Neural progenitor cell (in vitro differentiated cells): ENCODE results near the gene CFAP45. TPM values are rescaled to one million over a fixed set of nuclear protein-coding genes. Genes with fewer than 3 reads are reported as not detected.

Source experiments
- DNase-seq: peaks from one replicate; pipeline ENCODE4 v3.0.0-alpha.2; 2016; ENCODE audit warnings: low spot score
- H2AFZ ChIP-seq: fragments of 200-600 bp; sonication (generic); replicated peaks from 2 replicates; pipeline ENCODE4 v1.6.1; 2016; ENCODE audit warnings: antibody characterized with exemption
- H3F3A ChIP-seq: fragments of 200-600 bp; sonication (generic); 2 replicates; pipeline ENCODE4 v1.6.1; 2016; ENCODE audit warnings: antibody characterized with exemption, low read depth
- H3K27ac ChIP-seq: fragments of 200-600 bp; sonication (generic); 2 replicates; pipeline ENCODE4 v1.5.1; 2016; ENCODE audit warnings: mild to moderate bottlenecking
- H3K27me3 ChIP-seq: fragments of 200-600 bp; sonication (generic); 2 replicates; pipeline ENCODE4 v1.6.1; 2016; ENCODE audit warnings: mild to moderate bottlenecking, moderate library complexity
- H3K36me3 ChIP-seq: fragments of 200-600 bp; sonication (generic); 2 replicates; pipeline ENCODE4 v1.5.1; 2016
- H3K4me1 ChIP-seq: fragments of 200-600 bp; sonication (generic); 2 replicates; pipeline ENCODE4 v1.6.1; 2016; ENCODE audit warnings: mixed run types
- H3K4me2 ChIP-seq: fragments of 200-600 bp; sonication (generic); 2 replicates; pipeline ENCODE4 v1.6.1; 2016
- H3K4me3 ChIP-seq: fragments of 200-600 bp; sonication (generic); 2 replicates; pipeline ENCODE4 v1.5.1; 2016
- H3K79me2 ChIP-seq: fragments of 200-600 bp; sonication (generic); 2 replicates; pipeline ENCODE4 v1.6.1; 2016; ENCODE audit warnings: low read depth
- H3K9ac ChIP-seq: fragments of 200-600 bp; sonication (generic); 2 replicates; pipeline ENCODE4 v1.6.1; 2016
- H3K9me3 ChIP-seq: fragments of 200-600 bp; sonication (generic); 2 replicates; pipeline ENCODE4 v1.5.1; 2016; ENCODE audit warnings: low read depth
- H4K20me1 ChIP-seq: fragments of 200-600 bp; sonication (generic); 2 replicates; pipeline ENCODE4 v1.6.1; 2016; ENCODE audit warnings: low read depth
- H3K27ac Mint-ChIP-seq: 3 replicates; pipeline ENCODE4 v1.8.0; 2021; ENCODE audit warnings: mixed read lengths
- H3K27me3 Mint-ChIP-seq: 2 replicates; pipeline ENCODE4 v1.8.0; 2022; ENCODE audit warnings: low read depth, mild to moderate bottlenecking, inconsistent platforms, moderate library complexity, mixed read lengths; ENCODE audit not compliant: insufficient read depth
- H3K36me3 Mint-ChIP-seq: 3 replicates; pipeline ENCODE4 v1.8.0; 2021; ENCODE audit warnings: mixed read lengths
- H3K4me1 Mint-ChIP-seq: 3 replicates; pipeline ENCODE4 v1.8.0; 2021; ENCODE audit warnings: mixed read lengths
- H3K4me3 Mint-ChIP-seq: 3 replicates; pipeline ENCODE4 v1.8.0; 2021; ENCODE audit warnings: mild to moderate bottlenecking, moderate library complexity, mixed read lengths
- H3K9me3 Mint-ChIP-seq: 3 replicates; pipeline ENCODE4 v1.8.0; 2020; ENCODE audit warnings: mixed read lengths
- EZH2 ChIP-seq: fragments of 200-600 bp; sonication (generic); IDR thresholded peaks from 2 replicates; pipeline ENCODE4 v1.6.1; 2017; ENCODE audit warnings: antibody characterized with exemption, mild to moderate bottlenecking, moderate library complexity
- EZH2phosphoT487 ChIP-seq: fragments of 200-600 bp; sonication (generic); IDR thresholded peaks from 2 replicates; pipeline ENCODE4 v1.6.1; 2017; ENCODE audit warnings: antibody characterized with exemption
- total RNA-seq: library from RNA; depleted of rRNA; stranded (reverse); fragments of >200 nt; gene quantifications from 2 replicates; pipeline ENCODE4 v1.2.3, GENCODE V29; 2015; ENCODE audit warnings: low replicate concordance
- TF ChIP-seq, protein P1 (sequence below): fragments of 200-600 bp; sonication (generic); IDR thresholded peaks from 2 replicates; pipeline ENCODE4 v1.5.1; 2017; ENCODE audit warnings: antibody characterized with exemption, mild to moderate bottlenecking

Gene CFAP45
- total RNA-seq, 1 donor from 2014 or later = not detected

DNA sequence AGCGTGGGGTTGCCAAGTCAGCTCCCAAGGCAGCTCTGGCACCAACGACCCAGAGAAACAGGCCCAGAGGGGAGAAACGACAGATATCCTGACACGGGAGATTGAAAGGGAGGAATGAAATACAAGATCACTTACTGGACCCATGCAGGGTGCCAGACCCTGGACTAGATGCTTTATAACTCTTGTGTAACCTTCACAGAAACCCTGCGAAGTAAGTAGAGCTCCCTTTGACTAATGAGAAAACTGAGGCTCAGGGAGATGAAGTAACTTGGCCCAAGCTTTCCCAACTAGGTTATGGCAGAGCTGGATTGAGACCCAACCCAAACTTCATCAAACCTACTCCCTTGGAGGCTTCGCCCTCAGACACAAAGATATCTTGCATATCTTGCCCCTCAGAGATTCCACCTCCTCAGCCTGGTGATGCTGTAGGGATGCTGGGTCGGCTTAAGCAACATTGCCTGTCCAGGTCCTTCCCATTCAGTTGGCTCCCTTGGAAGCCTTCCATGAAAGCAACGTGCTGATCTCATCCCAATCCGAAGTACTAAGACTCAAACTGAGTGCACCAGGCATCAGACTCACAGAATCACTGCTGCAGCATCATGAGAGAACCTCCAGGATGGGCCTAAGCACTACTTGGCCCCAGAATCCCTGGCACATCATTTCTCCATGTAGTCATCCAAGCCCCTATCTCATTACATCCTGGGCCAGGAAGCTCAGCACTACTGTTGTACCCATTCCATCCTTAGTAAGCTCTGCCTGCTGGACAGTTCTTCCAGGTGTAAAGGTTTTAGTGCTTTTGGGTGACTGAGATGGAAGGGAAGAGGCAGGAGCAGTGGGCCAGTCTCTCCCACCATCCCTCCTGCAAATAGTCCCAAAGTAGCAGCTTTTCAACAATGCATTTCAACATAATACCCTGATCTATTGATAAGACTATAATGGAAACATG, 46.5 kb upstream of the CFAP45 start:
- Mint-ChIP-seq H3K4me1 (peaks cover 36% of the 10 kb centered on the region), H3K4me3 (peak overlapping the region; percentile 95), H3K27ac (no peak overlapping the region), H3K27me3 (peaks cover 12% of the 10 kb centered on the region), H3K9me3 (no peaks in the 10 kb centered on the region), H3K36me3 (peaks cover 8% of the 10 kb centered on the region)
- Histone ChIP-seq H2AFZ (peak overlapping the region; percentile 88), H3K4me3 (peak overlapping the region; percentile 80), H3K4me2 (peak overlapping the region; percentile 94), H4K20me1 (no peaks in the 10 kb centered on the region), H3K27me3 (no peaks in the 10 kb centered on the region), H3K27ac (no peak overlapping the region), H3K9me3 (no peaks in the 10 kb centered on the region), H3K36me3 (no peaks in the 10 kb centered on the region), H3F3A (peaks cover 13% of the 10 kb centered on the region), H3K4me1 (peaks cover 39% of the 10 kb centered on the region), H3K79me2 (peaks cover 21% of the 10 kb centered on the region), H3K9ac (no peak overlapping the region)
- DNase-seq = no peak
- TF ChIP-seq, protein P1, sequence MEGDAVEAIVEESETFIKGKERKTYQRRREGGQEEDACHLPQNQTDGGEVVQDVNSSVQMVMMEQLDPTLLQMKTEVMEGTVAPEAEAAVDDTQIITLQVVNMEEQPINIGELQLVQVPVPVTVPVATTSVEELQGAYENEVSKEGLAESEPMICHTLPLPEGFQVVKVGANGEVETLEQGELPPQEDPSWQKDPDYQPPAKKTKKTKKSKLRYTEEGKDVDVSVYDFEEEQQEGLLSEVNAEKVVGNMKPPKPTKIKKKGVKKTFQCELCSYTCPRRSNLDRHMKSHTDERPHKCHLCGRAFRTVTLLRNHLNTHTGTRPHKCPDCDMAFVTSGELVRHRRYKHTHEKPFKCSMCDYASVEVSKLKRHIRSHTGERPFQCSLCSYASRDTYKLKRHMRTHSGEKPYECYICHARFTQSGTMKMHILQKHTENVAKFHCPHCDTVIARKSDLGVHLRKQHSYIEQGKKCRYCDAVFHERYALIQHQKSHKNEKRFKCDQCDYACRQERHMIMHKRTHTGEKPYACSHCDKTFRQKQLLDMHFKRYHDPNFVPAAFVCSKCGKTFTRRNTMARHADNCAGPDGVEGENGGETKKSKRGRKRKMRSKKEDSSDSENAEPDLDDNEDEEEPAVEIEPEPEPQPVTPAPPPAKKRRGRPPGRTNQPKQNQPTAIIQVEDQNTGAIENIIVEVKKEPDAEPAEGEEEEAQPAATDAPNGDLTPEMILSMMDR = no peak
- no peak for TF ChIP-seq EZH2
- no peak for TF ChIP-seq EZH2phosphoT487

DNA sequence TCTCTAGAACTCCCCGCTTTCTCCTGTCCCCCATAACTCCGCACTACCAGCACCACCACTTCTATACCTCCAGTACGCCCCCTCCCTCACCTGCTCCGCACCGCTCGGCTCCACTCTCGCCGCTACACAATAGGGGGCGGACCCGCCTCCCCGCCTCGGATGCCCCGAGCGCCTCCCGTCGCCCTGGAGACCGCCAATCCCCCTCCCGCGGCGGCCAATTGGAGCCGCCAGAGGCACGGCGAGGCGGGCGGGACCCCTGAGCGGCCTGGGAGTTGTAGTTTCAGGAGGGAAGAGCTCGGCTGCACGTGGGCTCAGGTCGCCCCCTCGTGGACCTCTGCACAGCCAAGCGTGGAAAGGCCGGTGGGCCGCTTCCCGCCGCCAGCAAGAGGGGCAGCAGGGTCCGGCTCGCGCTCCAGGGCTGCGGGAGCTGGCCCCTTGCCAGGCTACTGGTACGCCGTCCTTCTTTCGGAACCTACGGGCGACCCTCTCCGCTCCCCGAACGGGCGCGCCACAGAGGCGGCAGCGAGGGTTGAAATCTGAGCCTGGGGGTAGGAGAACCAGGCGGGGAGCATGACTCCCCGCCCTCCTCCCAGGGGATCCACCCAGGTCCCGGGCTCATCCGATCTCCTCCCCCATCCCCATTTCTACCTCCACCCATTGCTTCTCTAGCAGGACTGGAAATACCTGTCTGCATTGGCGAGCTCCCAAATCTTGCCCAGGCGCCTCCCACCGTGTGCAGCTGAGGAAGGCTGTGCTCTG, 45.7 kb upstream of the CFAP45 start, which contains the start of gene IGSF9:
Gene IGSF9 (minus strand): TSS at position 131 of the 759 bp plus-strand sequence. CDS start 2,159 bp downstream, outside the sequence.
- peak within 1 kb of the TSS; percentile 1 for H3K9ac ChIP-seq
- H3K4me1 Mint-ChIP-seq = peaks cover 44% of the 10 kb centered on the region
- no peak for TF ChIP-seq EZH2phosphoT487
- TF ChIP-seq, protein P1 = peak; percentile 66
- no peak for TF ChIP-seq EZH2

DNA sequence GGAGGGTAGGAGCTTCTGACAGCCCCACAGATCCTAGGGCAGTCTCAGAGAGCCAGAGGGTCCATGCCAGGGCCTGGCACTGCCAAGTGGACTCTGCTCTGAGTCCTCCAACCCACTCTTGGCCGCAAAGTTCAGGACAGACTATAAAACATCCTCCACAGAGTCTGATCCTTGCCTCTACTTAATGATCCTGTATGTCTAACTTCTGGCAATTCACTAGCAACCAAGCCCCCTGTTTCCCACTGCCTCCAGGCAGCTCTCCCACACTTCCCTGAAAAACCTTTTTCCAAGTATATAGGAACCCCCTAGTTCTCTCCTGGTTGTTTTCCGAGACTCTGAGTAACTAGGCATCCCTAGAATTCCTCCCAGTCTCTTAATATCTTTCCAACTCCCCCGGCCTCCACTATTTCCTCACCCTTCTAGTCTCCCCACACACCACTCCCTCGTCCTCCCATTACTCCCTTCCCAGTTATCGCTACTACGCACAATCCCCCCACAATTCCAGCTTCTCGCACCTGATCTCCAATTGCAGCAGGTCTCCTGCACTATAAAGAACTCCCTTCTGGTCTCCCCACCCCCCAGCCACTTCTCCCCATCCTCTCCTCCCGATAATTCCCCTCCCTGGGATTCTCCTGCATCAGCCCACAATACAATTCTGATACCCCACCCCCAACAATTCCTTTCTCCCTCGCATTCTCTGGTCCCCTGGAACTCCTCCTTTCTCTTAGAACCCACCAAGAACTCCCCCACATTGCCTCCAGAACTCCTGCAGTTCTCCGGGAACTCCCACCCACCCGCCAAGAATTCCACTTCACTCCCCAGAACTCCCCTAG, 44.9 kb upstream of the CFAP45 start:
- H3K4me2 ChIP-seq = peak overlapping the region; percentile 94
- peaks cover 5% of the 10 kb centered on the region for H4K20me1 ChIP-seq
- no peaks in the 10 kb centered on the region for H3K27me3 ChIP-seq
- Mint-ChIP-seq H3K9me3 (no peaks in the 10 kb centered on the region), H3K36me3 (peaks cover 9% of the 10 kb centered on the region), H3K27me3 (peaks cover 14% of the 10 kb centered on the region), H3K4me1 (peaks cover 52% of the 10 kb centered on the region), H3K27ac (peak overlapping the region; percentile 85), H3K4me3 (peak overlapping the region; percentile 95)
- TF ChIP-seq, protein P1 = no peak
- no peak for TF ChIP-seq EZH2phosphoT487
- TF ChIP-seq EZH2 = no peak
- H3K79me2 ChIP-seq = peaks cover 21% of the 10 kb centered on the region
- H2AFZ ChIP-seq = peak overlapping the region; percentile 11
- no peak overlapping the region for H3K27ac ChIP-seq
- peaks cover 22% of the 10 kb centered on the region for H3F3A ChIP-seq
- H3K4me3 ChIP-seq = peak overlapping the region; percentile 80
- H3K9ac ChIP-seq = peak overlapping the region; percentile 1
- H3K4me1 ChIP-seq = peaks cover 55% of the 10 kb centered on the region
- no peaks in the 10 kb centered on the region for H3K36me3 ChIP-seq
- no peak for DNase-seq
- H3K9me3 ChIP-seq = no peaks in the 10 kb centered on the region

More for the DNA sequence above, 45.7 kb upstream of the CFAP45 start, which contains the start of gene IGSF9:
- Histone ChIP-seq H3K4me1 (peaks cover 48% of the 10 kb centered on the region), H2AFZ (peak within 1 kb of the TSS; percentile 88), H3F3A (peaks cover 22% of the 10 kb centered on the region), H3K27ac (no peak within 1 kb of the TSS), H3K9me3 (no peaks in the 10 kb centered on the region), H3K79me2 (peaks cover 21% of the 10 kb centered on the region), H3K4me3 (peak within 1 kb of the TSS; percentile 80), H3K4me2 (peak within 1 kb of the TSS; percentile 94), H3K27me3 (no peaks in the 10 kb centered on the region), H4K20me1 (peaks cover 5% of the 10 kb centered on the region), H3K36me3 (no peaks in the 10 kb centered on the region)
- H3K27me3 Mint-ChIP-seq = peaks cover 12% of the 10 kb centered on the region
- peak within 1 kb of the TSS; percentile 95 for H3K4me3 Mint-ChIP-seq
- peak; percentile 99 for DNase-seq
- H3K27ac Mint-ChIP-seq = peak within 1 kb of the TSS; percentile 85
- no peaks in the 10 kb centered on the region for H3K9me3 Mint-ChIP-seq
- peaks cover 9% of the 10 kb centered on the region for H3K36me3 Mint-ChIP-seq
